NB4 (cell line): ENCODE measurements around the gene FBXO4.

ENCODE experiments used
- CTCF ChIP-seq: IDR thresholded peaks from one replicate; pipeline ENCODE4 v1.5.1; 2012; ENCODE audit warnings: low read depth, low read length
- MAX ChIP-seq: IDR thresholded peaks from 2 replicates; pipeline ENCODE4 v1.6.1; 2011; ENCODE audit warnings: low read depth, low read length
- POLR2A ChIP-seq: IDR thresholded peaks from 2 replicates; pipeline ENCODE4 v1.6.1; 2011; ENCODE audit warnings: mild to moderate bottlenecking; ENCODE audit not compliant: insufficient read length; ENCODE audit errors: extremely low read depth

DNA sequence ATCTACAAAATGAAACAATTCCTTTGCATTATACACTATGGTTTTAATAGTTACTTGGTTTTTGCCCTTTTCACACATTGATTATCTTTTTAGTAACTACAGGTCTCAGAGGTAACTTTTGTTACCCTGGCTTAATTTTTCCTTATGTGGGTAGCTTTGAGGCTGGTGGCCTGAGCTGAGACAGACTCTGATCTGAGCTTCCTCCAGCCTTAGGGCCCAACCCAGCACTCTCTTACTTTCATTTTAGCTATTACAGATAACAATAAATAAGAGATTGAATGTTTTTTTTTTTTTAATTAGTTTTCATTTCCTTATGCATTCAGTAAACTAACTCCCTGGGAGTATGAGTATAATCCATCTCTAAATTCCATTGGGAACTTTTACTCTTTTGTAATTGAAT is 39.8 kb upstream of the FBXO4 start:
- TF ChIP-seq CTCF (no peak), MAX (no peak), POLR2A (no peak)
